IPS-NIHi7 (cell line): ENCODE results near the gene MYO9B.
"Not testable (repeated sequence)": the region's sequence is repeated elsewhere in the genome, so short reads cannot be mapped to it uniquely, and the experiment has no call there.

Experiments
- DNase-seq: peaks from one replicate; pipeline ENCODE4 v3.0.0; 2012; ENCODE audit warnings: mixed read lengths; ENCODE audit errors: extremely low spot score

Gene MYO9B

DNA sequence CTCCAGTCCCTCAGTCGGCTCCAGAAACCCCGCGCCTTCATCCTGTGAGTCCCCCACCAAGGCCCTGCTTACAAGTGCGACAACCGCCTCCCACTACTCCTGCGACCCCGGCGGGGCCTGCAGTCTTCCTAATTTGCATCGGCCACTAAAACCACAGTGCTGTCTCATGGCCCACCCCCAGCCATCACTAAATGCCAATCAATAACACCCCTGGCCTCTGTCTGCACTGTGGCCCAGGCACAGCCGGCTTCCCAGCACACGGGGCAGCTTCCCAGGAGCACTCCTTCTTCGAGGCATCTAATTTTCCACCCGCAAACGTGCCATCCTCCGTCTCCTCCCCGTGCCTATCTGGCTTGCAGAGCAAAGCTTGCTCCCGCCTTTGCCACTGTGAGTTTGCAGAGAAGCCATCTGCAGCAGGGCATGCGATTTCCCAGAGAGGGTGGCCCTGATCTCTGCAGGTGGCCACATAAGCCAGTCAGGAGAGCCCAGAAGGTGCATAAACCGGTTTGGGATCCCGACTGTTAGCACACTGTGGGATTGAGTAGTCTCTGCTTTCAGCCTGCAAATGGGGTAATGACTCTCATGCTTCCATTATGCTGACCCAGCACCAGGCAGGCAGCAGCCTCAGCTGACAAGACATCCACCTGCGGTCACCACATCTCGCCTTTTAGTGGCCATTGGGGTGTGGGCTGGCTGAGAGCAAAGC, 105.6 kb downstream of the MYO9B start:
- DNase-seq, result peak; percentile 57

DNA sequence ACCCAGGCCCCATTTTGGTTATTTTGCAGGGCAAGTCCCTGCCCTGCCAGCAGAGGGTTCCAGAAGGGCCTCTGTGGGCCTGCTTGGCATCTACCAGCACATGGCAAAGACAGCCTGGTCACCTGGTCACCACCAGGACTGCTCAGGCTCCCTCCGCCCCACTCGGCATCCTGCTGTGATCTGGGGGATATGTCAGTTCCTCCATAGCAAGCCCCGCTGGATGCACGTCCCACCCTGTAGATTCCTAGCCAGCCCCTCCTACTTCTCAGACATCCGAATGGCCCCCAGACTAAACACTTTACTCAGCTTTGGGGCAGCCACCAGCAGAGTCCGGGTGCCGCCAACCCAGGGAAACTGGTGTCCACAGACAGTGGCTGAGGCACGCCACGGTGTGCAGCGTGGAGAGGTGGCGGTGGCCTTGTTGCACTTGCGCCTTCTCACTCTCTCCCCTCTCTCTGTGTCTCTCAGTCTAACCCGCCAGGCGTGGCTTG, 107.7 kb downstream of the MYO9B start:
- no peak for DNase-seq

DNA sequence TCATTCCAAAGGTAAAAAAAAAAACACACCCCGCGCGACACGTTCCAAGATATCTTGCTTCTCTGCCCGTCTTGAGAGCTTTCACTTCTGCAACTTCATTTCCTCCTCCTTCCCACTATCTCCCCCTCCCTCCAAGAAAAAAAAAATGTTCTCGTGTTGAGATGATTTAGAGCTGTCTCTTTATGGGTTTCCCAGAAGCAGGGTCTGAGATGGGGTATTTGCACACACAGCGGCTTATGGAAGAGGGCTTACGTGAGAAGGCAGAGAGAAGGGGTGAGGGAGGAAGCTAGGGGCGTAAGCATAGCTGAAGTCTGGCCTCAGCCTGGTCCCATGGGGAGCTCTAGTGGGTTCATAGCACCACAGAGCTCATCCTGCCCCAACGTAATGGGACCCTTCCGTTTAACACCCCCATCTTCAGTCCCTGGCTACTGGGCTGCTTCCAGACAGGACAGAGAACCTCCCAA, 108.3 kb downstream of the MYO9B start:
- DNase-seq, result no peak

DNA sequence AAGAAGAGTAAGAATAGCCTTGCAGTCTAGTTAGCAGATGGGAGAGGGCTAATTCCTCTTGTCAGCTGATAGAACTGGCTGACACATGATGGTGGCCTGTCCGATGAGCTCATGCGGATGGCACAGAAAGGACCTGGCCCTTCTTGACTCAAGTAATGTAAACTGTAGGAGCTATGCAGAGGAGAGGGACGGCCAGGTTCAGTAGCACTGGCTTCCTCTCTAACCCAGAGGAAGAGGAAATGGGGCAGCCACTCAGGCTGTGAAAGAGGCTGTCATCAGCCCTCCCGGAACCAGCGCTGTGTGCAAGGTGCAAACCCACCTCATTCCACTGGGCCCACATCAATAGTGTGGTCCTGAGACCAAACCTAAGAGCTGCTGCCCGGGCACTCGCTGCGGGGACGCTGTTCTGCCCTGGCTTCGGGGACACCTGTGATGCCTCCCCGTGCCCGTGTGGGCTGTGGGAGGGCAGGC, 108.8 kb downstream of the MYO9B start:
- no peak for DNase-seq

DNA sequence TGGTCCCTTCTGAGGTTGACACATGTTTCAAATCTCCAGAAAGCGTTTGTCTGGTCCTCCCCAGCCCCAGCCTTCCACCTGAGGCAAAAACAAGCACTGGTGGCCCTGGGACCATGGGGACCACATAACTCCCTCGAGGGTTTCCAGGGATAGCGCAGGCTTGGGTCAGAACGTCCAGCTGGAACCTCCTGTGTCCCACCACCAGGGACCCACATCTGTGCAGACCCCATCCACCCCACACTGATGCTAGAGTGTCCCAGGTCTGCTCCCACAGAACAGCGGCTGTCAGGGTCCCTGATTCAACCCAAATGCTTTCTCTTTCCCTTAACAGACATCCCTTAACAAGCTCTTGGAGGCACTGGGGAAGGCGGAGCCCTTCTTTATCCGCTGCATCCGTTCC, 110.0 kb downstream of the MYO9B start:
- no peak for DNase-seq

DNA sequence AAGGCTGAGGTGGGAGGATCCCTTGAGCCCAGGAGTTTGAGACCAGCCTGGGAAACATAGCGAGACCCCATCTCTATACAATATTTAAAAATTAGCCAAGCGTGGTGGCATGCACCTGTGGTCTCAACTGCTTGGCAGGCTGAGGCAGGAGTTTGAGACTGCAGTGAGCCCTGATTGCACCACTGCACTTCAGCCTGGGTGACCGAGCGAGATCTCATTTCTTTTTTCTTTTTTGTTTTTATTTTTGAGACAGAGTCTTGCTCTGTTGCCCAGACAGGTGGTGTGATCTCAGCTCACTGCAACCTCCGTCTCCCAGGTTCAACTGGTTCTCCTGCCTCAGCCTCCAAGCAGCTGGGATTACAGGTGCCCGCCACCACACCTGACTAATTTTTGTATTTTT, 116.2 kb downstream of the MYO9B start:
- DNase-seq, result not testable (repeated sequence)

DNA sequence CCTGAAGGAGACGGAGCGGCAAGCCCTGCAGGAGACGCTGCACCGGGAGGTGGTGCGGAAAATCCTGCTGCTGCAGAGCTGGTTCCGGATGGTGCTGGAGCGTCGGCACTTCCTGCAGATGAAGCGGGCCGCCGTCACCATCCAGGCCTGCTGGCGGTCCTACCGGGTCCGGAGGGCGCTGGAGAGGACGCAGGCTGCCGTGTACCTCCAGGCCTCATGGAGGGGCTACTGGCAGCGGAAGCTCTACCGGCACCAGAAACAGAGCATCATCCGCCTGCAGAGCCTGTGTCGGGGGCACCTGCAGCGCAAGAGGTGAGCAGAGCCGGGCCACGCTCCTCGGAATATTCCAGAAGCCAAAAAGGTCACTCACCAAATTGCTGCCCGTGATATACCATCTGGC, 117.2 kb downstream of the MYO9B start:
- DNase-seq, result no peak

DNA sequence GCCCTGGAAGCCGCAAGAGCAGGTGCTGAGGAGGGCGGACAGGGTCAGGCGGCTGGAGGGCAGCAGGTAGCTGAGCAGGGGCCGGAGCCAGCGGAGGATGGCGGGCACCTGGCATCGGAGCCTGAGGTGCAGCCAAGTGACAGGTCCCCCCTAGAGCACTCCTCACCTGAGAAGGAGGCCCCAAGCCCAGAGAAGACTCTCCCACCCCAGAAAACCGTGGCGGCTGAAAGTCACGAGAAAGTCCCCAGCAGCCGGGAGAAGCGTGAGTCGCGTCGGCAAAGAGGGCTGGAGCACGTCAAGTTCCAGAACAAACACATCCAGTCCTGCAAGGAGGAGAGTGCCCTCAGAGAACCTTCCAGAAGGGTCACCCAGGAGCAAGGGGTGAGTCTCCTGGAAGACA, 119.0 kb downstream of the MYO9B start:
- DNase-seq, result no peak

DNA sequence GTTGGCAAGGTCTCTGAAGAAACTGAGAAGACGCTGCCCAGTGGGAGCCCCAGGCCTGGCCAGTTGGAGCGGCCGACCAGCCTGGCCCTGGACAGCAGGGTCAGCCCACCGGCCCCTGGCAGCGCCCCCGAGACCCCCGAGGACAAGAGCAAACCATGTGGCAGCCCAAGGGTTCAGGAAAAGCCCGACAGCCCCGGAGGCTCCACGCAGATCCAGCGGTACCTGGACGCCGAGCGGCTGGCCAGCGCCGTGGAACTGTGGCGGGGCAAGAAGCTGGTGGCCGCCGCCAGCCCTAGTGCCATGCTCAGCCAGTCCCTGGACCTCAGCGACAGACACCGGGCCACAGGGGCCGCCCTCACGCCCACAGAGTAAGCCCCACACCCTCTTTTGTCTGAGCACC, 119.5 kb downstream of the MYO9B start:
- DNase-seq, result no peak

DNA sequence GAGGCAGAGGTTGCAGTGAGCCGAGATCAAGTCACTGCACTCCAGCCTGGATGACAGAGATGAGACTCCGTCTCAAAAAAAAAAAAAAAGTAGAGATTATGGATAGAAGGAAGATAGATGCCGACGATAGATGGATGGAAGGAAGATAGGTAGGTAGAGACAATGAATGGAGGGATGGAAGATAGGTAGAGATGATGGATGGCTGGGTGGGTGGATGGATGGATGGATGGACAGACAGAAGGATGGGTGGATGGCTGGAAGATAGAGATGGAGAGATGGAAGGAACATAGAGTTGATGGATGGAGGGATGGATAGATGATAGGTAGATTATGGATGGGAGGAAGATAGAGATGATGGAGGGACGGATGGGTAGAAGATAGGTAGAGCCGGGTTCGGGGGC, 121.0 kb downstream of the MYO9B start:
- DNase-seq, result no peak

DNA sequence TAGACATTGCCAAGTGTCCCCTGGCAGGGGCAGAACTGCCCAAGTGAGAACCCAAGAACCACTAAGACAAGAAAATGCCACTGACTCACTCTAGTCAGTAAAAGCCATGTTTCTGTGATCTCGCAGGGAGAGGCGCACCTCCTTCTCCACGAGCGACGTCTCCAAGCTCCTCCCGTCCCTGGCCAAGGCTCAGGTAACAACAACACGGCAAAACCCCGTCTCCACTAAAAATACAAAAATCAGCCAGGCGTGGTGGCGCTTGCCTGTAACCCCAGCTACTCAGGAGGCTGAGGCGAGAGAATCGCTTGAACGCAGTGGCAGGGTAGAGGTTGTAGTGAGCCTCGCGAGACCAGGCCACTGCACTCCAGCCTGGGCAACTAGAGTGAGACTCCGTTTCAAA, 122.1 kb downstream of the MYO9B start:
- no peak for DNase-seq

DNA sequence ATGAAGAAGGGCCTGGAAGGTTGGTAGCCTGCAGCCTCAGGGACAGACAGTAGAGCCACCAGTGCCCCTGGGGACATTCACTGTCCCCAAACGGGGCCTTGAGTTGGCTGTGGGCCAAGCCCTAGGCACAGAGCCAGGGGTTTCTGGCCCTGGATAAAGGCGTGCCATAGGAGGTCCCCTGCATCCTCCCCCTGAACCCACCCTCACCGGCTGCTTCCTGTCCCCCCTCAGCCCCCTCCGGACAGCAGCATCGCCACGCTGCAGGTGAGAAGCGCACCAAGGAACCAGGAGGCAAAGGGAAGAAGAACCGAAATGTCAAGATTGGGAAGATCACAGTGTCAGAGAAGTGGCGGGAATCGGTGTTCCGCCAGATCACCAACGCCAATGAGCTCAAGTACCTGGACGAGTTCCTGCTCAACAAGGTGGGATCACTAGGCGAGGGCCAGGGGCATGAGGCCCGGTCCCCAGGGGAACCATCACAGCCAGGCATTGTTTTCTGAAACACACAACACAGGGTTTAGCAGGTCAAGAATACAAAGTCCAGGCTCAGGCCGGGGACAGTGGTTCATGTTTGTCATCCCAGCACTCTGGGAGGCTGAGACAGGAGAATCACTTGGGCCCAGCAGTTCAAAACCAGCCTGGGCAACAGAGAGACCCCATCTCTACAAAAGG, 125.0 kb downstream of the MYO9B start:
- no peak for DNase-seq

DNA sequence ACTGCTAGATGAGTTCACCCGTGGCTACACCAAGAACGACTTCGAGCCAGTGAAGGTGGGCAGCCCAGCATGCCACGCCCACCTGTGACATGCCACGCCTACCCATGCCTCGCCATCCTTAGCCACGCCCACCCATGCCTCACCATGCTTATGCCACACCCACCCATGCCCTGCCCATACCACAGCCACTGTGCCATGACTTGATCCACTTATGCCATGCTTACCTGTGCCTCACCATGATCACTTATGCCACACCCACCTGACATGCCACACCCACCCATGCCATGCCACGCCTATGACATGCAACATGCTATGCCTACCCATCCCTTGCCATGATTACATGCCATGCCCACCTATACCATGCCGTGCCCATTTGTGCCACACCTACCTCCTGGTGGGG, 126.7 kb downstream of the MYO9B start:
- DNase-seq, result no peak

DNA sequence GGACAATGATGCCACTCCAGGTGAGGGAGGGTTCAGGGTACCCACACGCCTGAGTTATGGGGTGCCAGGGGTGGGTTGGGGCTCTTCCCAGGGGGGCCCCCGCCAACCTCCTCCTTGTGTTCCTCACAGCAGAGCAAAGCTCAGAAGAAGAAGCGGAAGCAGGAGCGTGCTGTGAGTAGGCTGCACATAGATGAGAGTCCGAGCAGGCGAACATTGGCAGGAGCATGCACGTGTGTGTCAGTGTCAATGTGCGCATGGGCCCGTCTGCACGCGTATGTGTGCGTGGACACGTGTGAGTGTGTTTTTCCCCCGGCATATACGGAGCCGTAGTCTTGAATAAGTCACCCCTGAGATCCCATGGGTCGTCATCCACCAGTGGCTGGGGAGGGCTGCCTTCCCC, 127.1 kb downstream of the MYO9B start:
- no peak for DNase-seq

DNA sequence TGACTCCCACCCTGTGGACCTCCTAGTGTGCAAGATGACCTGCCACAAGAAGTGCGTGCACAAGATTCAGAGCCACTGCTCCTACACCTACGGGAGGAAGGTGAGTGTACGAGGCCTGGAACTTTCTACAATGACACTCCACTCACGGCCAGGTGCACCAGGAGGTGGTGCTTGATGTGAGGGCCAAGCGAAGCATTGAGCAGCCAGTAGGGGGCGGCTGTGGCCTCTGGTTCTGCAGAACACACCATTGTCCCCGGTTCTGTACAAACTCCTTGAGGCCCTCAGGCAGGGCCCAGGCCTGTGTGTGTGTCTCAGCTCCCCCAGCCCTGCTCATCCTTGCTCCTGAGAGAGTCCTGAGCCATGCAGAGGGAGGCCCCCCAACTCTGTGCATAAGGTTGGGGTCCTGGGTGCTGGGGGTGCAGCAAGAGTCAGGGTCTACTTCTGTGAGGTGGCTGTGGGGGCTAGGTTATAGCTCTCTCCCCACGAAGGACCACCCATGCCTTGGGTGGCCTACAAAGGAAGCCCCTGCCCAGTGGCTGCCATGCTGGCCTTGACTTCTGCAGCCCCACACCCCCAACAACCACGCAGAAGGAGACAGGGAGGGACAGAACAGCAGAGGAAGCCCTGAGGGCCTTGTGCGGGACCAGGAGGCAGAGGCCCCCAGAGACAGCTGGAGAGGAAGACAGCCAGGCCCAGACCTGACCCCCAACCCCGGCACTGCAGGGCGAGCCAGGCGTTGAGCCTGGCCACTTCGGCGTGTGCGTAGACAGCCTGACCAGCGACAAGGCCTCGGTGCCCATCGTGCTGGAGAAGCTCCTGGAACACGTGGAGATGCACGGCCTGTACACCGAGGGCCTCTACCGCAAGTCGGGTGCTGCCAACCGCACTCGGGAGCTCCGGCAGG, 129.9 kb downstream of the MYO9B start:
- peak; percentile 87 for DNase-seq

DNA sequence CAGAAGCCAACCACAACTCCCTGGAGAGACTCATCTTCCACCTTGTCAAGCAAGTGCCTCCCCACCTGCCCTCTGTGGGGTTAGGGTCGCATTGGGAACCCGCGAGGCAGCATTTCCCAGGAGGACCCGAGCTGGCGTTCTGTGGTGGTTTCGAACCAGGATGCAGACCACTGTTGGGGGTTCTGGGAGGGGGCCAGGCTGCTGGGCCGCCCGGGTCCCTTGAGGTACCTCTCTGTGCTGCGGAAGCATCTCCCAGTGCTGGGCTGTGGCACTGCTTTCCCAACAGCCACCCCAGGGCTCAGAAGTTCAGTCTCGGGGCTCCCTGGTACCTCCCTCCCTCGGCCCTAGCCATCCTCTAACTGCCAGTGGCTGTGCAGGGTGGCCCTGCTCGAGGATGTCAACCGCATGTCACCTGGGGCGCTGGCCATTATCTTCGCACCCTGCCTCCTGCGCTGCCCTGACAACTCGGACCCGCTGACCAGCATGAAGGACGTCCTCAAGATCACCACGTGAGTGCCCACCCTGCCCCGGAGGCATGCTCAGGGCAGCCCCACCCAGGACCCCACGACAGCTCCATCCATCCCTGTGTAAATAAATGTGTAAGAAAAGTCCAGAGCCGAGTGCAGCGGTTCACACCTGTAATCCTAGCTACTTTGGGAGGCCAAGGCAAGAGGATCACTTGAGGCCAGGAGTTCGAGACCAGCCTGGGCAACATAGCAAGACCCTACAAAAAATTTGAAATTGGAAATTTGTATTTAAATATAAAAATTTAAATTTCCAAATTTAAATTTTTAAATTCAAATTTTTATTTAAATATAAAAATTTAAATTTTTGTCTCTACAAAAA, 131.4 kb downstream of the MYO9B start:
- no peak for DNase-seq

DNA sequence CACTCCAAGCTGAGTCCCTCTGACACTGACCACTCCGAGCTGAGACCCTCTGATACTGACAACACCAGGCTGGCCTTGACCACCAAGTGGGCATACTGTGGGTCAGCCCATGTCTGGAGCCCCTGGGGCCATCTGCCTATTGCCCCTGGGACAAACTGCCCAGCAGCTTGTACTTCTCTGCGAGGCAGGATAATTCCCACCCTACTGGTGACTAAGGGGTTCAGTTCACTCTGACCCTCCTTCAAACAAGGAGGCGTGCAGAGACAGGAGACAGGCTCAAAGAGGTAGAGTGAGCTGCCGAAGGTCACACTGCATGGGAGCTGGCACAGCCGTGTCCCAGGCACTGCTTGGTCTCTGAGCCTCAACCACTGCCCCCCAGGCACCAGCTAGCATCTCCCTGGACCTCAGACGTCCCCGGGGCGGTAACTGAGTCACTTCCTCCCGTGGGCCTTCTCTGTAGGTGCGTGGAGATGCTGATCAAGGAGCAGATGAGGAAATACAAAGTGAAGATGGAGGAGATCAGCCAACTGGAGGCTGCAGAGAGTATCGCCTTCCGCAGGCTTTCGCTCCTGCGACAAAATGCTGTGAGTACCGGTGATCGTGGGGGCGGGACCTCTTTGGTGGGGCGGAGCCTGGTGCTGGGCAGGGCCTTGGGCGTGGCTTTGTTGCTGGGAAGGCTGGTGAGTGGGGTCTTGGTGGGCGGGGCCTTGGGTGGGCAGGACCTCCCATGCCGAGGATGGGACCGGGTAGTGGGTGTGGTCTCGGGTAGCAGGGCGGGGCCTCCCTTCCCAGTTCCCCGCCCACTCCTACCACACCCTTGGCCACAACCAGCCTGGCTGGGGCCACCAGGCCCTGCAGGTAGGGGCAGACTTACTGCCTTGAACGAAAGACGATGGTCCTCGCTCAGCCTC, 133.8 kb downstream of the MYO9B start:
- DNase-seq, result peak; percentile 99

DNA sequence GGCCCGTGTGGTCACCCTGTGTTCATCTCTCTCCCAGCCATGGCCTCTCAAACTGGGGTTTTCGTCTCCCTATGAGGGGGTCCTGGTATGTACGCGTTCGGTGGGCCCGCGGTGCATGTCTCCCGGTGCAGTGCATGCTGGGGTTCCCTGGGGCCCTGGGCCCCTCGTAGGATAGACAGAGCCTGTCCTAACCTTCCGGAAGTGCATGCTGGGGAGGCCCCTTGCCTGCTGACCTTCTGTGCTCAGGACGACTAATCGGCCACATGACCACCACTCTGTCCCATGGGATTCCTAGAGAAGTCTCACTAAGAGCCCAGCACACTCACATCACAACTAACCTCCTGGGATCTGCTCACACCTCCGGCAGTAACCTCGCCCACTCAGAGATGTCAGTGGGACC, 134.7 kb downstream of the MYO9B start:
- DNase-seq, result no peak

DNA sequence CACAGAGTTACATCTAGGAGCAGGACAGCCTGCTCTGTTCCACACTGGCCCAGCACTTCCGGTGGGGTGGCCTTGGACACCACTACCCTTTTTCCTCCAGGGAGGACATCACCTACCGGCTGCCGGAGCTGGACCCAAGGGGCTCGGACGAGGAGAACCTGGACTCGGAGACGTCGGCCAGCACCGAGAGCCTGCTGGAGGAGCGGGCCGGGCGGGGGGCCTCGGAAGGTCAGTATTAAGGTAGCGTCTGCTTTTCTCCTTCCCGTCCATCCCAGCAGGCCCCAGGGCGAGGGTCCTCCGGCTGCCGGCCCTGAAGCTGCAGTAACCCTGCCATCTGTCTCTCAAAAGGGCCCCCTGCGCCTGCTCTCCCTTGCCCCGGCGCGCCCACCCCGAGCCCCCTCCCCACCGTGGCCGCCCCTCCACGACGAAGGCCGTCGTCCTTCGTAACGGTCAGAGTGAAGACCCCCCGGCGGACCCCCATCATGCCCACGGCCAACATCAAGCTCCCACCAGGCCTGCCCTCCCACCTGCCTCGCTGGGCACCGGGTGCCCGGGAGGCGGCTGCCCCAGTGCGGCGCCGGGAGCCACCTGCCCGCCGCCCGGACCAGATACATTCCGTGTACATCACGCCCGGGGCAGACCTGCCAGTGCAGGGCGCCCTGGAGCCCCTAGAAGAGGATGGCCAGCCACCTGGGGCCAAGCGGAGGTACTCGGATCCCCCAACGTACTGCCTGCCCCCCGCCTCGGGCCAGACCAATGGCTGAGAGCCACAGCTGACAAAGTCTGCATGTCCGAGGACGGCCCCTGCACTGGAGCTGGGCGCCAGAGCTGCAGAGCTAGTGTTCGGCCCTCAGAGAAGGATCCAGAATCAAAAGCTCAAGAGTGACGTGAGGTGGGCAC, 136.2 kb downstream of the MYO9B start:
- no peak for DNase-seq
